HG03565 (cell line): Measurements from ENCODE around the gene PKDREJ.
"Not testable (repeated sequence)": the region's sequence is repeated elsewhere in the genome, so short reads cannot be mapped to it uniquely, and the experiment has no call there.

ENCODE experiments used
- ATAC-seq: cut with Tn5 transposase; IDR thresholded peaks from one replicate; pipeline ENCODE4 v1.9.1; 2021; ENCODE audit warnings: mild to moderate bottlenecking, moderate library complexity; ENCODE audit not compliant: unreplicated experiment

Gene PKDREJ

GRCh38 chr22:46269564-46269963 is 6.4 kb upstream of the PKDREJ start:
- ATAC-seq = no peak

GRCh38 chr22:46267431-46268279 is 4.5 kb upstream of the PKDREJ start, which contains the start of gene TTC38:
Gene TTC38, plus strand, starts transcription at chr22:46268008. Its CDS starts 32 bp downstream, at chr22:46268040.
- peak; percentile 45 for ATAC-seq

- not testable (repeated sequence) for ATAC-seq
These were observed 2.5 kb upstream of the PKDREJ start for GRCh38 chr22:46265627-46266026.

- ATAC-seq = not testable (repeated sequence)
These were observed 1.4 kb upstream of the PKDREJ start for GRCh38 chr22:46264520-46264919.

- ATAC-seq = no peak
These were observed 511 bp downstream of the PKDREJ start for GRCh38 chr22:46262449-46263215.

GRCh38 chr22:46260038-46260437 is 3.1 kb downstream of the PKDREJ start:
- ATAC-seq = no peak

- no peak for ATAC-seq
These were observed 3.8 kb downstream of the PKDREJ start for GRCh38 chr22:46259374-46259773.

GRCh38 chr22:46256358-46256958 is 6.7 kb downstream of the PKDREJ start:
- no peak for ATAC-seq

GRCh38 chr22:46251816-46252380 is 11.2 kb downstream of the PKDREJ start:
- ATAC-seq = no peak

GRCh38 chr22:46251266-46251665 is 11.9 kb downstream of the PKDREJ start:
- ATAC-seq = no peak

GRCh38 chr22:46250783-46251125 is 12.4 kb downstream of the PKDREJ start:
- ATAC-seq = no peak

- peak; percentile 66 for ATAC-seq
These were observed 12.9 kb downstream of the PKDREJ start, which contains the start of gene CDPF1 for GRCh38 chr22:46250035-46250782. Gene CDPF1, minus strand, starts transcription at chr22:46250293. Its CDS starts 2,009 bp downstream, at chr22:46248284.

GRCh38 chr22:46247443-46247975 is 15.6 kb downstream of the PKDREJ start:
- ATAC-seq = no peak

GRCh38 chr22:46246178-46246577 is 17.0 kb downstream of the PKDREJ start:
- no peak for ATAC-seq

- no peak for ATAC-seq
These were observed 17.6 kb downstream of the PKDREJ start for GRCh38 chr22:46245511-46245910.

- ATAC-seq = no peak
These were observed 18.4 kb downstream of the PKDREJ start for GRCh38 chr22:46244771-46245170.

GRCh38 chr22:46242076-46242475 is 21.1 kb downstream of the PKDREJ start:
- ATAC-seq = no peak

- no peak for ATAC-seq
These were observed 21.6 kb downstream of the PKDREJ start for GRCh38 chr22:46241396-46242007.

- no peak for ATAC-seq
These were observed 22.2 kb downstream of the PKDREJ start for GRCh38 chr22:46240907-46241306.

GRCh38 chr22:46240506-46240905 is 22.6 kb downstream of the PKDREJ start:
- no peak for ATAC-seq
